ENCODE results near the gene ATP11A.

DNA sequence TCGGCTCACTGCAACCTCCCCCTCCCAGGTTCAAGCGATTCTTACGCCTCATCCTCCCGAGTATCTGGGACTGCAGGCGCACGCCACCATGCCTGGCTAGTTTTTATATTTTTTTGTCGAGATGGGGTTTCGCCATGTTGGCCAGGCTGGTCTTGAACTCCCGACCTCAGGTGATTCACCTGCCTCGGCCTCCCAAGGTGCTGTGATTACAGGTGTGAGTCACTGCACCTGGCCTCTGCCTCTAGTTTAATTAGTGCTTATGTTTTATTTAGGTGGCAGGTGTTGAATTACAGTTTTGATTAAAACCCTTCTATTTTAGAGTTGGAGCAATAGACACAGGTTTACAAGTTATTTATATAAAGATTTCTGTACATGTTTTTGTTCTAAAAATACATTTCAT, 42.8 kb downstream of the ATP11A start:
- TF ChIP-seq, protein P1, sequence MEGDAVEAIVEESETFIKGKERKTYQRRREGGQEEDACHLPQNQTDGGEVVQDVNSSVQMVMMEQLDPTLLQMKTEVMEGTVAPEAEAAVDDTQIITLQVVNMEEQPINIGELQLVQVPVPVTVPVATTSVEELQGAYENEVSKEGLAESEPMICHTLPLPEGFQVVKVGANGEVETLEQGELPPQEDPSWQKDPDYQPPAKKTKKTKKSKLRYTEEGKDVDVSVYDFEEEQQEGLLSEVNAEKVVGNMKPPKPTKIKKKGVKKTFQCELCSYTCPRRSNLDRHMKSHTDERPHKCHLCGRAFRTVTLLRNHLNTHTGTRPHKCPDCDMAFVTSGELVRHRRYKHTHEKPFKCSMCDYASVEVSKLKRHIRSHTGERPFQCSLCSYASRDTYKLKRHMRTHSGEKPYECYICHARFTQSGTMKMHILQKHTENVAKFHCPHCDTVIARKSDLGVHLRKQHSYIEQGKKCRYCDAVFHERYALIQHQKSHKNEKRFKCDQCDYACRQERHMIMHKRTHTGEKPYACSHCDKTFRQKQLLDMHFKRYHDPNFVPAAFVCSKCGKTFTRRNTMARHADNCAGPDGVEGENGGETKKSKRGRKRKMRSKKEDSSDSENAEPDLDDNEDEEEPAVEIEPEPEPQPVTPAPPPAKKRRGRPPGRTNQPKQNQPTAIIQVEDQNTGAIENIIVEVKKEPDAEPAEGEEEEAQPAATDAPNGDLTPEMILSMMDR (IDR thresholded peaks at IDR 0.05) = no peak
- TF ChIP-seq POLR2A (IDR thresholded peaks at IDR 0.05) = no peak
